Colon (tissue), 2 donors: ENCODE measurements around the gene RIBC2.
"Not testable (repeated sequence)": the region's sequence is repeated elsewhere in the genome, so short reads cannot be mapped to it uniquely, and the experiment has no call there.

ENCODE experiments used
- FAIRE-seq: peaks from 2 replicates; lab custom pipeline; 2012; peaks lifted over from hg19 to GRCh38; lab: Jason Lieb, UNC
- donor health status: control.
- donor health status: control.

The RIBC2 gene

GRCh38 chr22:45449442-45449841 lies 35.9 kb downstream of the RIBC2 start:
- not testable (repeated sequence) for FAIRE-seq

- no peak for FAIRE-seq
These were observed 36.8 kb downstream of the RIBC2 start for GRCh38 chr22:45450101-45450785.

GRCh38 chr22:45450921-45451651 lies 37.6 kb downstream of the RIBC2 start:
- FAIRE-seq: no peak

GRCh38 chr22:45451972-45452371 lies 38.5 kb downstream of the RIBC2 start:
- no peak for FAIRE-seq

- FAIRE-seq: no peak
These were observed 39.3 kb downstream of the RIBC2 start for GRCh38 chr22:45452565-45453379.

GRCh38 chr22:45453764-45454163 lies 40.3 kb downstream of the RIBC2 start:
- no peak for FAIRE-seq

GRCh38 chr22:45454275-45454674 lies 40.8 kb downstream of the RIBC2 start:
- no peak for FAIRE-seq

- FAIRE-seq: no peak
These were observed 41.7 kb downstream of the RIBC2 start for GRCh38 chr22:45455212-45455611.

GRCh38 chr22:45455621-45456020 lies 42.1 kb downstream of the RIBC2 start:
- FAIRE-seq: no peak

- no peak for FAIRE-seq
These were observed 43.3 kb downstream of the RIBC2 start for GRCh38 chr22:45456811-45457210.

- FAIRE-seq: no peak
These were observed 45.0 kb downstream of the RIBC2 start for GRCh38 chr22:45458532-45458931.

GRCh38 chr22:45459235-45459634 lies 45.7 kb downstream of the RIBC2 start:
- no peak for FAIRE-seq

GRCh38 chr22:45460288-45461109 lies 47.0 kb downstream of the RIBC2 start:
- FAIRE-seq: no peak

- no peak for FAIRE-seq
These were observed 48.7 kb downstream of the RIBC2 start for GRCh38 chr22:45462034-45462655.

GRCh38 chr22:45463691-45464090 lies 50.2 kb downstream of the RIBC2 start:
- not testable (repeated sequence) for FAIRE-seq

GRCh38 chr22:45465633-45466032 lies 52.1 kb downstream of the RIBC2 start:
- no peak for FAIRE-seq

GRCh38 chr22:45468872-45469271 lies 55.4 kb downstream of the RIBC2 start:
- no peak for FAIRE-seq

- no peak for FAIRE-seq
These were observed 56.0 kb downstream of the RIBC2 start for GRCh38 chr22:45469281-45470073.

- FAIRE-seq: no peak
These were observed 57.4 kb downstream of the RIBC2 start for GRCh38 chr22:45470871-45471270.

GRCh38 chr22:45472426-45472825 lies 58.9 kb downstream of the RIBC2 start:
- no peak for FAIRE-seq
